Hepatocyte (in vitro differentiated cells): ENCODE results near the gene APPL2. TPM values are rescaled to one million over a fixed set of nuclear protein-coding genes. Genes with fewer than 3 reads are reported as not detected.

Experiments used
- polyA plus RNA-seq: library from polyadenylated mRNA; unstranded; fragments of >200 nt; fragmentation: Nextera tagmentation; extraction: Ambion mirVana; gene quantifications from 2 replicates; pipeline ENCODE4 v1.2.1, GENCODE V29; 2016
- total RNA-seq: library from RNA; depleted of rRNA; stranded (reverse); fragments of >200 nt; gene quantifications from 2 replicates; pipeline ENCODE4 v1.2.3, GENCODE V29; 2014

The APPL2 gene
- total and polyA plus RNA-seq, 2 experiments from 2014 or later, result 42.2 to 74.1 TPM

Other genes starting within 250 kb of the APPL2 start
- gene NOPCHAP1, start 249.9 kb downstream of the APPL2 start, total RNA-seq, result 2.4 and 2.8 TPM in 2 replicates
- gene NOPCHAP1, start 249.9 kb downstream of the APPL2 start, polyA plus RNA-seq, result 14.0 and 16.2 TPM in 2 replicates
- 11.1 and 16.2 TPM in 2 replicates for gene ALDH1L2, start 151.7 kb downstream of the APPL2 start, total RNA-seq
- 5.9 and 6.5 TPM in 2 replicates for gene ALDH1L2, start 151.7 kb downstream of the APPL2 start, polyA plus RNA-seq
- gene WASHC4, start 128.4 kb downstream of the APPL2 start, total RNA-seq, result 92.7 and 102 TPM in 2 replicates
- 31.3 and 38.0 TPM in 2 replicates for gene WASHC4, start 128.4 kb downstream of the APPL2 start, polyA plus RNA-seq
- gene C12orf75, start 94.5 kb upstream of the APPL2 start, total RNA-seq, result 80.9 and 92.3 TPM in 2 replicates
- 95.2 and 103 TPM in 2 replicates for gene C12orf75, start 94.5 kb upstream of the APPL2 start, polyA plus RNA-seq